Measurements from ENCODE around the gene CDCA3. TPM values are rescaled to one million over a fixed set of nuclear protein-coding genes. Genes with fewer than 3 reads are reported as not detected.

The CDCA3 gene
- total RNA-seq, 1 donor from 2014 or later, result 3.2 TPM

GRCh38 chr12:6849976-6850560, 1.0 kb downstream of the CDCA3 start:
- H3K4me3 Mint-ChIP-seq (ENCODE audit: unreplicated experiment), result peak overlapping the region; percentile 66
- no peak overlapping the region for H3K27ac Mint-ChIP-seq (ENCODE audit: unreplicated experiment)
- peak overlapping the region; percentile 88 for H3K4me2 ChIP-seq (ENCODE audit: low read length)
- peaks cover 20% of the 10 kb centered on the region for H3K36me3 ChIP-seq (ENCODE audit: insufficient read depth, low read length)
- H3K4me1 Mint-ChIP-seq (ENCODE audit: low read depth, unreplicated experiment), result peaks cover 10% of the 10 kb centered on the region
- no peak overlapping the region for H2AFZ ChIP-seq (ENCODE audit: low read depth, low read length)
- H3K9ac ChIP-seq (ENCODE audit: low read length), result peak overlapping the region; percentile 88
- FAIRE-seq (no peak), DNase-seq (ENCODE audit: low read depth) (no peak)
- TF ChIP-seq EZH2 (IDR thresholded peaks at IDR 0.05; ENCODE audit: insufficient read depth, low read length) (no peak), CTCF (IDR thresholded peaks at IDR 0.05; ENCODE audit: insufficient read depth, low read depth, low read length) (no peak)
- no peaks in the 10 kb centered on the region for H3K9me3 Mint-ChIP-seq (ENCODE audit: unreplicated experiment)
- H3K27me3 ChIP-seq (ENCODE audit: insufficient read depth, low read length), result no peaks in the 10 kb centered on the region
- no peaks in the 10 kb centered on the region for H3K9me3 ChIP-seq (ENCODE audit: insufficient read depth, low read depth, low read length)
- peaks cover 45% of the 10 kb centered on the region for H4K20me1 ChIP-seq (ENCODE audit: insufficient read depth, low read length)
- peaks cover 7% of the 10 kb centered on the region for H3K36me3 Mint-ChIP-seq (ENCODE audit: low read depth, unreplicated experiment)
- no peaks in the 10 kb centered on the region for H3K27me3 Mint-ChIP-seq (ENCODE audit: low read depth, unreplicated experiment)
- peaks cover 63% of the 10 kb centered on the region for H3K79me2 ChIP-seq (ENCODE audit: insufficient read depth, low read length)
- peaks cover 19% of the 10 kb centered on the region for H3K4me1 ChIP-seq (ENCODE audit: insufficient read depth, low read length)
- H3K27ac ChIP-seq (ENCODE audit: low read depth, low read length), result no peak overlapping the region
- peak overlapping the region; percentile 87 for H3K4me3 ChIP-seq (ENCODE audit: insufficient read depth, low read depth, low read length)

GRCh38 chr12:6849427-6849826, 1.7 kb downstream of the CDCA3 start:
- H4K20me1 ChIP-seq (ENCODE audit: insufficient read depth, low read length), result peaks cover 44% of the 10 kb centered on the region
- DNase-seq (ENCODE audit: low read depth) (no peak), FAIRE-seq (no peak)
- peaks cover 10% of the 10 kb centered on the region for H3K4me1 Mint-ChIP-seq (ENCODE audit: low read depth, unreplicated experiment)
- H3K79me2 ChIP-seq (ENCODE audit: insufficient read depth, low read length), result peaks cover 57% of the 10 kb centered on the region
- H3K27me3 Mint-ChIP-seq (ENCODE audit: low read depth, unreplicated experiment), result no peaks in the 10 kb centered on the region
- peaks cover 25% of the 10 kb centered on the region for H3K36me3 ChIP-seq (ENCODE audit: insufficient read depth, low read length)
- H2AFZ ChIP-seq (ENCODE audit: low read depth, low read length), result no peak overlapping the region
- no peak overlapping the region for H3K4me3 ChIP-seq (ENCODE audit: insufficient read depth, low read depth, low read length)
- peaks cover 7% of the 10 kb centered on the region for H3K36me3 Mint-ChIP-seq (ENCODE audit: low read depth, unreplicated experiment)
- H3K27ac Mint-ChIP-seq (ENCODE audit: unreplicated experiment), result no peak overlapping the region
- H3K9me3 ChIP-seq (ENCODE audit: insufficient read depth, low read depth, low read length), result no peaks in the 10 kb centered on the region
- H3K4me3 Mint-ChIP-seq (ENCODE audit: unreplicated experiment), result no peak overlapping the region
- H3K27me3 ChIP-seq (ENCODE audit: insufficient read depth, low read length), result no peaks in the 10 kb centered on the region
- peak overlapping the region; percentile 88 for H3K4me2 ChIP-seq (ENCODE audit: low read length)
- no peak for TF ChIP-seq CTCF (IDR thresholded peaks at IDR 0.05; ENCODE audit: insufficient read depth, low read depth, low read length)
- no peak for TF ChIP-seq EZH2 (IDR thresholded peaks at IDR 0.05; ENCODE audit: insufficient read depth, low read length)
- H3K27ac ChIP-seq (ENCODE audit: low read depth, low read length), result no peak overlapping the region
- H3K9ac ChIP-seq (ENCODE audit: low read length), result no peak overlapping the region
- H3K9me3 Mint-ChIP-seq (ENCODE audit: unreplicated experiment), result no peaks in the 10 kb centered on the region
- H3K4me1 ChIP-seq (ENCODE audit: insufficient read depth, low read length), result peaks cover 19% of the 10 kb centered on the region

GRCh38 chr12:6847676-6848075, 3.4 kb downstream of the CDCA3 start:
- Histone ChIP-seq H3K4me1 (ENCODE audit: insufficient read depth, low read length) (peaks cover 8% of the 10 kb centered on the region), H2AFZ (ENCODE audit: low read depth, low read length) (no peak overlapping the region), H3K36me3 (ENCODE audit: insufficient read depth, low read length) (peaks cover 31% of the 10 kb centered on the region), H3K27ac (ENCODE audit: low read depth, low read length) (no peak overlapping the region), H3K79me2 (ENCODE audit: insufficient read depth, low read length) (peaks cover 40% of the 10 kb centered on the region), H4K20me1 (ENCODE audit: insufficient read depth, low read length) (peaks cover 36% of the 10 kb centered on the region), H3K4me3 (ENCODE audit: insufficient read depth, low read depth, low read length) (no peak overlapping the region), H3K9me3 (ENCODE audit: insufficient read depth, low read depth, low read length) (no peaks in the 10 kb centered on the region), H3K4me2 (ENCODE audit: low read length) (no peak overlapping the region), H3K9ac (ENCODE audit: low read length) (no peak overlapping the region), H3K27me3 (ENCODE audit: insufficient read depth, low read length) (no peaks in the 10 kb centered on the region)
- TF ChIP-seq CTCF (IDR thresholded peaks at IDR 0.05; ENCODE audit: insufficient read depth, low read depth, low read length), result no peak
- no peak for TF ChIP-seq EZH2 (IDR thresholded peaks at IDR 0.05; ENCODE audit: insufficient read depth, low read length)
- Mint-ChIP-seq H3K36me3 (ENCODE audit: low read depth, unreplicated experiment) (peaks cover 13% of the 10 kb centered on the region), H3K27me3 (ENCODE audit: low read depth, unreplicated experiment) (no peaks in the 10 kb centered on the region), H3K4me1 (ENCODE audit: low read depth, unreplicated experiment) (peaks cover 1% of the 10 kb centered on the region), H3K27ac (ENCODE audit: unreplicated experiment) (no peak overlapping the region), H3K4me3 (ENCODE audit: unreplicated experiment) (no peak overlapping the region), H3K9me3 (ENCODE audit: unreplicated experiment) (no peaks in the 10 kb centered on the region)
- DNase-seq (ENCODE audit: low read depth) (no peak), FAIRE-seq (no peak)

Data from astrocyte (in vitro differentiated cells and primary cell).